T47D (cell line): Measurements from ENCODE around the gene LGR6.

ENCODE experiments used
- DNase-seq, 2 experiments: peaks; one replicate each; pipeline versions ENCODE4 v3.0.0 to v3.0.0-alpha.2; 2011 to 2012; ENCODE audit warnings: low read depth in 1 of 2, low spot score in 1 of 2
- JUND ChIP-seq: IDR thresholded peaks from 2 replicates; pipeline ENCODE4 v1.6.1; 2012; ENCODE audit warnings: low read depth
- in situ Hi-C: cut with HindIII; loops from 2 replicates; pipeline ENCODE4 v1.10.0; 2016; ENCODE audit warnings: low sequenced_read_pairs, low pct_unique_long_range_greater_than_20kb

The LGR6 gene

GRCh38 chr1:202202500-202203168, 9.0 kb downstream of the LGR6 start:
- no peak for DNase-seq
- in situ Hi-C loops = no loop called here
- no peak for TF ChIP-seq JUND

- TF ChIP-seq JUND = no peak
- no peak for DNase-seq
These were observed 9.8 kb downstream of the LGR6 start for GRCh38 chr1:202203238-202204039.

GRCh38 chr1:202204065-202204464, 10.5 kb downstream of the LGR6 start:
- no peak for TF ChIP-seq JUND
- peak in 1 of 2 experiments; percentile 45 for DNase-seq
- in situ Hi-C loops = no loop called here

More at GRCh38 chr1:202203238-202204039, 9.8 kb downstream of the LGR6 start:
- in situ Hi-C loops = no loop called here

GRCh38 chr1:202205523-202206190, 12.1 kb downstream of the LGR6 start:
- DNase-seq = no peak
- TF ChIP-seq JUND = no peak
- in situ Hi-C loops = no loop called here

GRCh38 chr1:202207292-202207691, 13.7 kb downstream of the LGR6 start:
- in situ Hi-C loops = no loop called here
- no peak for DNase-seq
- TF ChIP-seq JUND = no peak

- in situ Hi-C loops = no loop called here
- TF ChIP-seq JUND = no peak
- no peak for DNase-seq
These were observed 14.8 kb downstream of the LGR6 start for GRCh38 chr1:202208351-202208857.

- in situ Hi-C loops = no loop called here
- peak; percentile 64 to 70 for DNase-seq
- no peak for TF ChIP-seq JUND
These were observed 16.8 kb downstream of the LGR6 start for GRCh38 chr1:202210385-202210784.

GRCh38 chr1:202210969-202211368, 17.4 kb downstream of the LGR6 start:
- TF ChIP-seq JUND = no peak
- in situ Hi-C loops = no loop called here

GRCh38 chr1:202212787-202213186, 19.2 kb downstream of the LGR6 start:
- in situ Hi-C loops = no loop called here
- no peak for DNase-seq
- no peak for TF ChIP-seq JUND

More at GRCh38 chr1:202210969-202211368, 17.4 kb downstream of the LGR6 start:
- DNase-seq = no peak

- no peak for DNase-seq
- in situ Hi-C loops = no loop called here
- no peak for TF ChIP-seq JUND
These were observed 19.9 kb downstream of the LGR6 start for GRCh38 chr1:202213361-202214088.

- in situ Hi-C loops = no loop called here
- TF ChIP-seq JUND = no peak
- no peak for DNase-seq
These were observed 20.7 kb downstream of the LGR6 start for GRCh38 chr1:202214089-202214843.
